Endothelial cell of umbilical vein (primary cell): ENCODE measurements around the gene MACROD2. TPM values are rescaled to one million over a fixed set of nuclear protein-coding genes. Genes with fewer than 3 reads are reported as not detected.

ENCODE experiments used
- BruUV-seq: library from RNA; stranded (reverse); fragments of 400-500 nt; replicated peaks from 2 replicates; lab custom pipeline; 2021; lab: Mats Ljungman, UMichigan
- CTCF ChIA-PET: fragments of 300-600, 350-600 bp; sonication (Branson Sonifier 250); formaldehyde crosslinking; loops from one replicate; lab custom pipeline; 2021; ENCODE audit warnings: antibody characterized with exemption, inconsistent platforms; lab: Charles Lee
- POLR2A ChIA-PET: fragments of 300-600, 350-600 bp; sonication (Branson Sonifier 250); formaldehyde crosslinking; loops from one replicate; lab custom pipeline; 2021; ENCODE audit warnings: antibody characterized with exemption, inconsistent platforms; lab: Charles Lee
- DNase-seq: peaks from one replicate; pipeline ENCODE4 v3.0.0-alpha.2; 2011; ENCODE audit warnings: low read depth, low spot score
- FAIRE-seq: peaks from 2 replicates; lab custom pipeline; 2011; peaks lifted over from hg19 to GRCh38; lab: Jason Lieb, UNC
- H2AFZ ChIP-seq: 2 replicates; pipeline ENCODE4 v1.6.0; 2012; ENCODE audit warnings: low read depth, low read length, control low read depth, inconsistent platforms
- H3K27ac ChIP-seq: 2 replicates; pipeline ENCODE4 v1.5.1; 2011; ENCODE audit warnings: low read depth, mild to moderate bottlenecking, control low read depth, low read length, moderate library complexity; ENCODE audit not compliant: insufficient read depth
- H3K27me3 ChIP-seq, 2 experiments: 2 replicates each; pipeline versions ENCODE4 v1.6.0 to v1.6.1; 2011; ENCODE audit warnings: low read length in 2 of 2, mixed read lengths in 1 of 2; ENCODE audit not compliant: control insufficient read depth in 2 of 2, insufficient read depth in 2 of 2
- H3K36me3 ChIP-seq, 2 experiments: 2 replicates in 1 of 2; 3 replicates in 1 of 2; pipeline ENCODE4 v1.5.1; 2011; ENCODE audit warnings: low read length in 2 of 2, mild to moderate bottlenecking in 1 of 2, moderate library complexity in 1 of 2; ENCODE audit not compliant: control insufficient read depth in 2 of 2, insufficient read depth in 2 of 2; ENCODE audit errors: extremely low read depth in 1 of 2
- H3K4me1 ChIP-seq: 3 replicates; pipeline ENCODE4 v1.5.1; 2011; ENCODE audit warnings: mild to moderate bottlenecking, low read length; ENCODE audit not compliant: control insufficient read depth, insufficient read depth; ENCODE audit errors: extremely low read depth
- H3K4me2 ChIP-seq: 2 replicates; pipeline ENCODE4 v1.6.1; 2011; ENCODE audit warnings: low read length, control low read depth, mixed read lengths; ENCODE audit not compliant: insufficient read depth
- H3K4me3 ChIP-seq, 3 experiments: fragments of 200-600 bp in 1 of 3; sonication (generic), shearing (Covaris generic) in 1 of 3; replicated peaks in 1 of 3; 2 replicates each; pipeline ENCODE4 v1.5.1; 2011 to 2016; ENCODE audit warnings: control low read depth in 3 of 3, low read length in 3 of 3, mild to moderate bottlenecking in 2 of 3, inconsistent platforms in 1 of 3, low read depth in 1 of 3, moderate library complexity in 1 of 3; ENCODE audit not compliant: insufficient read depth in 1 of 3
- H3K79me2 ChIP-seq: 2 replicates; pipeline ENCODE4 v1.6.0; 2012; ENCODE audit warnings: low read length, inconsistent platforms; ENCODE audit not compliant: control insufficient read depth, insufficient read depth
- H3K9ac ChIP-seq: replicated peaks from 2 replicates; pipeline ENCODE3; 2011; ENCODE audit warnings: low read length, control low read depth; ENCODE audit not compliant: insufficient read depth; ENCODE audit errors: extremely low read depth
- H3K9me1 ChIP-seq: replicated peaks from 3 replicates; pipeline ENCODE4 v1.6.0; 2011; ENCODE audit warnings: mild to moderate bottlenecking, low read length; ENCODE audit not compliant: control insufficient read depth, insufficient read depth; ENCODE audit errors: extremely low read depth
- H3K9me3 ChIP-seq: replicated peaks from 2 replicates; pipeline ENCODE4 v1.5.1; 2012; ENCODE audit warnings: low read length, inconsistent platforms; ENCODE audit not compliant: control insufficient read depth, insufficient read depth
- H4K20me1 ChIP-seq: replicated peaks from 2 replicates; pipeline ENCODE3; 2011; ENCODE audit warnings: mild to moderate bottlenecking, low read length; ENCODE audit not compliant: control insufficient read depth, insufficient read depth; ENCODE audit errors: extremely low read depth
- EZH2 ChIP-seq: IDR thresholded peaks from 2 replicates; pipeline ENCODE4 v1.6.1; 2012; ENCODE audit warnings: borderline replicate concordance, low read depth, mild to moderate bottlenecking, moderate library complexity, low read length, inconsistent platforms; ENCODE audit not compliant: severe bottlenecking
- FOS ChIP-seq: IDR thresholded peaks from 2 replicates; pipeline ENCODE4 v1.6.1; 2011; ENCODE audit warnings: mild to moderate bottlenecking, low read length, moderate library complexity, borderline replicate concordance; ENCODE audit not compliant: insufficient read depth
- GATA2 ChIP-seq: IDR thresholded peaks from 2 replicates; pipeline ENCODE4 v1.7.0; 2011; ENCODE audit warnings: low read depth, mild to moderate bottlenecking, moderate library complexity, mixed read lengths, low read length; ENCODE audit not compliant: insufficient read length, insufficient read depth
- JUN ChIP-seq: IDR thresholded peaks from 2 replicates; pipeline ENCODE4 v1.6.1; 2011; ENCODE audit warnings: borderline replicate concordance, low read depth; ENCODE audit not compliant: insufficient read length, insufficient read depth
- POLR2A ChIP-seq: IDR thresholded peaks from 2 replicates; pipeline ENCODE4 v1.6.1; 2012; ENCODE audit warnings: low read depth, mild to moderate bottlenecking, control low read depth, low read length
- POLR2AphosphoS5 ChIP-seq: IDR thresholded peaks from 2 replicates; pipeline ENCODE4 v1.6.1; 2012; ENCODE audit warnings: low read depth, mild to moderate bottlenecking, control low read depth, low read length, moderate library complexity; ENCODE audit not compliant: insufficient read depth
- dilution Hi-C: fragments of 300-500 bp; cut with MboI; formaldehyde crosslinking; loops from one replicate; pipeline ENCODE4 v1.15.0; 2019; ENCODE audit warnings: low sequenced_read_pairs; ENCODE audit not compliant: extremely low pct_ligation_motif_present
- intact Hi-C: fragments of 100-400 bp; cut with micrococcal nuclease; formaldehyde crosslinking; loops from one replicate; pipeline ENCODE4 v1.10.0; 2022
- polyA plus RNA-seq, 4 experiments: library from polyadenylated mRNA; depleted of rRNA in 3 of 4; stranded (reverse) in 3 of 4; unstranded in 1 of 4; fragments of >200 nt; gene quantifications; 2 replicates each; pipeline versions ENCODE4 v1.2.1 to v1.2.3, GENCODE V29; 2011 to 2012; ENCODE audit warnings: missing spikeins in 1 of 4
- total RNA-seq: library from RNA; stranded (reverse); gene quantifications from 2 replicates; pipeline ENCODE4 v1.2.3, GENCODE V29; 2021
- TF ChIP-seq, protein P1 (sequence below): IDR thresholded peaks from 2 replicates; pipeline ENCODE4 v1.6.1; 2011; ENCODE audit not compliant: insufficient read depth, insufficient read length
- TF ChIP-seq, protein P2 (sequence below), 2 donors: IDR thresholded peaks; 1 replicate in 1 of 2; 2 replicates in 1 of 2; pipeline ENCODE4 v1.5.1; 2011; ENCODE audit warnings: low read length in 2 of 2, mild to moderate bottlenecking in 2 of 2, moderate library complexity in 2 of 2, control low read depth in 1 of 2, inconsistent platforms in 1 of 2, low read depth in 1 of 2; ENCODE audit not compliant: insufficient read depth in 1 of 2; ENCODE audit errors: extremely low read depth in 1 of 2

MACROD2 gene
- total and polyA plus RNA-seq, 2 donors (not counting 3 experiments of a cell fraction or from before 2014, with no cell fraction given), result 0.11 to 0.73 TPM

DNA sequence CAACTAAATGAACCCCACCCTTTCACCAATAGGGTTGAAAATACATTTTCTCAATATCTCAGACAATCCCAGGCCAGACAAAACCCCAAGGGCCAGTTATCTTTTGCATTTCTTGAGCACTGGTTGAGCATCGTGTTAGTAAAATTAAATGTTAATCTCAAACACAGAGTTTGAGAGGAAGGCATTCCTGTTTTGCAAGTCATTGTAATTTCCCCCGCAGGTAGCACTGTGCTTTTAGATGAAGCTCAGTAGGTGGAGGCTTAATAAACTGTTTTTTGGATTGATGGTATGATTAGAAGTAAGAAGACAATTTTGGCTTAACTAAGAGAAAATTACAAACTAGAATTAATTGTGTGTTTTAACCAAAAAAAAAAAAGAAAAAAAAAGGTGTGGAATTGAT is 1340.7 kb downstream of the MACROD2 start:
- no peak for FAIRE-seq
- dilution Hi-C loops, result no loop called here
- Histone ChIP-seq H3K27ac (no peak overlapping the region), H3K27me3 (no peaks in the 10 kb centered on the region), H2AFZ (no peak overlapping the region), H3K4me2 (no peak overlapping the region), H3K9ac (no peak overlapping the region), H3K4me3 (no peak overlapping the region), H4K20me1 (no peaks in the 10 kb centered on the region), H3K9me1 (no peaks in the 10 kb centered on the region), H3K9me3 (no peaks in the 10 kb centered on the region), H3K4me1 (no peaks in the 10 kb centered on the region), H3K36me3 (no peaks in the 10 kb centered on the region), H3K79me2 (no peaks in the 10 kb centered on the region)
- no TSS peak for BruUV-seq
- POLR2A ChIA-PET, result no interaction called here
- intact Hi-C loops, result no loop called here
- CTCF ChIA-PET, result no interaction called here
- TF ChIP-seq POLR2A, result no peak
- no peak for TF ChIP-seq JUN
- TF ChIP-seq, protein P1, sequence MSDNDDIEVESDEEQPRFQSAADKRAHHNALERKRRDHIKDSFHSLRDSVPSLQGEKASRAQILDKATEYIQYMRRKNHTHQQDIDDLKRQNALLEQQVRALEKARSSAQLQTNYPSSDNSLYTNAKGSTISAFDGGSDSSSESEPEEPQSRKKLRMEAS, result no peak
- TF ChIP-seq GATA2, result no peak
- no peak for TF ChIP-seq FOS
- TF ChIP-seq, protein P2, sequence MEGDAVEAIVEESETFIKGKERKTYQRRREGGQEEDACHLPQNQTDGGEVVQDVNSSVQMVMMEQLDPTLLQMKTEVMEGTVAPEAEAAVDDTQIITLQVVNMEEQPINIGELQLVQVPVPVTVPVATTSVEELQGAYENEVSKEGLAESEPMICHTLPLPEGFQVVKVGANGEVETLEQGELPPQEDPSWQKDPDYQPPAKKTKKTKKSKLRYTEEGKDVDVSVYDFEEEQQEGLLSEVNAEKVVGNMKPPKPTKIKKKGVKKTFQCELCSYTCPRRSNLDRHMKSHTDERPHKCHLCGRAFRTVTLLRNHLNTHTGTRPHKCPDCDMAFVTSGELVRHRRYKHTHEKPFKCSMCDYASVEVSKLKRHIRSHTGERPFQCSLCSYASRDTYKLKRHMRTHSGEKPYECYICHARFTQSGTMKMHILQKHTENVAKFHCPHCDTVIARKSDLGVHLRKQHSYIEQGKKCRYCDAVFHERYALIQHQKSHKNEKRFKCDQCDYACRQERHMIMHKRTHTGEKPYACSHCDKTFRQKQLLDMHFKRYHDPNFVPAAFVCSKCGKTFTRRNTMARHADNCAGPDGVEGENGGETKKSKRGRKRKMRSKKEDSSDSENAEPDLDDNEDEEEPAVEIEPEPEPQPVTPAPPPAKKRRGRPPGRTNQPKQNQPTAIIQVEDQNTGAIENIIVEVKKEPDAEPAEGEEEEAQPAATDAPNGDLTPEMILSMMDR (IDR thresholded peaks at IDR 0.05; ENCODE audit: extremely low read depth in 1 of 2, insufficient read depth in 1 of 2, low read depth in 1 of 2, low read length in 2 of 2), result no peak
- no peak for TF ChIP-seq EZH2
- no peak for TF ChIP-seq POLR2AphosphoS5
- DNase-seq, result no peak
